Measurements from ENCODE around the gene RC3H1. TPM values are rescaled to one million over a fixed set of nuclear protein-coding genes. Genes with fewer than 3 reads are reported as not detected.

Gene RC3H1
- total RNA-seq, 1 donor from 2014 or later: 32.2 TPM

- intact Hi-C loops (cut with micrococcal nuclease): no loop called here
Measured at GRCh38 chr1:173888749-173889148, 133.4 kb downstream of the RC3H1 start.

DNA sequence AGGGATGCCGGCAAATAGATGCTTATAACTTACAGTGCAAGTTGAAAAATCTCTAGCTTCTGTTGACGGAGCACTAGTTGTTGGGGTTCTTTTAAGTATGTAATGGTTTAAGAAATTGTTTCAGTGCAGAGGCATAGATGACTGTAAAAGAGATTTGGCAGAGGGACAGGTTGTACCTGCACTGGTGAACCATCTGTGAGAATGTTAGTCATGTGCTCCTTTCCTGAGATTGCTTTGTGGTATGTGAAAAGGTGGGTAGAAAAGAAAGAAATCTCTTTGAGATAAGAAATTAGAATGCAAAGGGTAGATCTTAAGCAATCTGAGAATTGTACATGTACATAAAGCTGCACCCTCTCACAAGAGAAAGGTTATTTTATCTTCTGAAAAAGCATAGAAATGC lies 134.5 kb downstream of the RC3H1 start:
- intact Hi-C loops (cut with micrococcal nuclease): no loop called here

GRCh38 chr1:173886746-173887611 lies 135.2 kb downstream of the RC3H1 start:
- intact Hi-C loops (cut with micrococcal nuclease): no loop called here

DNA sequence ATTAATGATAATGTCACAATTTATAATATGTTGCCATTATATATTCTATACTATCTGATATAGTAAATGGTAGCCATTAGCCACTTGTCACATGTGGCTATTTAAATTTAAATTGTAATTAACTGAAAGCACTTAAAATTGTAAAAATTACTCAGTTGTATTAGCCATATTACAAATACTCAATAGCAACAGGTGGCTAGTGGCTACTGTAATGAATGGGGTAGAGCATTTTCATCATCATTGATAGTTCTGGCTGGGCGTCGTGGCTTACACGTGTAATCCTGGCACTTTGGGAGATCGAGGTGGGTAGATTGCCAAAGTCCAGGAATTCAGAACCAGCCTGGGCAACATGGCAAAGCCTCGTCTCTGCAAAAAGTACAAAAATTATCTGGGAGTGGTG lies 137.5 kb downstream of the RC3H1 start:
- intact Hi-C loops (cut with micrococcal nuclease): no loop called here

Other genes starting within 250 kb of the RC3H1 start
- gene DARS2, start 197.7 kb downstream of the RC3H1 start, total RNA-seq: 30.6 and 33.2 TPM in 2 replicates
- 34.0 and 37.8 TPM in 2 replicates for gene CENPL, start 197.5 kb downstream of the RC3H1 start, total RNA-seq
- 361 and 397 TPM in 2 replicates for gene GAS5, start 154.4 kb downstream of the RC3H1 start, total RNA-seq
- 9.2 and 10.1 TPM in 2 replicates for gene ZBTB37, start 154.0 kb downstream of the RC3H1 start, total RNA-seq
- gene SERPINC1, start 105.0 kb downstream of the RC3H1 start, total RNA-seq: 0.18 and 0.43 TPM in 2 replicates
- gene RABGAP1L, start 137.2 kb upstream of the RC3H1 start, total RNA-seq: 48.8 and 52.1 TPM in 2 replicates